Stimulated activated CD4-positive, alpha-beta T cell treated with anti-CD3 and anti-CD28 coated beads, TNF-alpha, amount 100 ng/mL, for 4 hours (primary cell): ENCODE data around the gene ARID1B.
"Not testable (repeated sequence)": the region's sequence is repeated elsewhere in the genome, so short reads cannot be mapped to it uniquely, and the experiment has no call there.

Experiments
- DNase-seq, 3 experiments: peaks; one replicate each; pipeline ENCODE4 v3.0.0-alpha.2; 2020; ENCODE audit warnings: low read depth in 3 of 3

ARID1B gene

GRCh38 chr6:156961282-156961892, 184.2 kb downstream of the ARID1B start:
- no peak for DNase-seq

- no peak for DNase-seq
These were observed 186.8 kb downstream of the ARID1B start for GRCh38 chr6:156963712-156964700.

GRCh38 chr6:156967852-156968251, 190.7 kb downstream of the ARID1B start:
- DNase-seq, result no peak

- no peak for DNase-seq
These were observed 192.1 kb downstream of the ARID1B start for GRCh38 chr6:156969233-156969632.

DNA sequence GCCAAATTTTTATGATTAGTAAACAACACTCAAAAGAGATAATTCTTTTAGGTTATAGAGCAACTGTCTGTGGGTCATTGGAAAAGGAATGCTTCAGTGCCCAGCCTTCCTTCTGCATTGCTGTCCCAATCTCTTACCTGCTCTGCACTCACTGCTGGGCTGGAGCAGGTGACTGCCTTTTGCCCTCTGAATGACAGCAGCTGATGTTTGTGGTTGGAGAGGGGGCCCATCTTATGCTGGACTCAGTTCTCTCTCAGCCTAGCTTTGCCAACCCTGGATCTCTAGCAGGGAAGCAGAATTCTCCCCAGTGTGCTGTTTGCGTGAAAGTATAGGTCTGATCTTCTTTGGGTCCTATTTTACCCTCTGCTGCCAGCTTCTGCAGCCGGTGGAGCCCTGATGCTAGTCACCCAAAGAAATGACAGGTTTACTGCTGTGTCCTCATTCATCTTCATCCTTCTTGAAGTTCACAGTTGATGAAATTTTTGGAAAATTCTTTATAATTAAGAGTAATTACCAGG, 193.5 kb downstream of the ARID1B start:
- DNase-seq, result no peak

DNA sequence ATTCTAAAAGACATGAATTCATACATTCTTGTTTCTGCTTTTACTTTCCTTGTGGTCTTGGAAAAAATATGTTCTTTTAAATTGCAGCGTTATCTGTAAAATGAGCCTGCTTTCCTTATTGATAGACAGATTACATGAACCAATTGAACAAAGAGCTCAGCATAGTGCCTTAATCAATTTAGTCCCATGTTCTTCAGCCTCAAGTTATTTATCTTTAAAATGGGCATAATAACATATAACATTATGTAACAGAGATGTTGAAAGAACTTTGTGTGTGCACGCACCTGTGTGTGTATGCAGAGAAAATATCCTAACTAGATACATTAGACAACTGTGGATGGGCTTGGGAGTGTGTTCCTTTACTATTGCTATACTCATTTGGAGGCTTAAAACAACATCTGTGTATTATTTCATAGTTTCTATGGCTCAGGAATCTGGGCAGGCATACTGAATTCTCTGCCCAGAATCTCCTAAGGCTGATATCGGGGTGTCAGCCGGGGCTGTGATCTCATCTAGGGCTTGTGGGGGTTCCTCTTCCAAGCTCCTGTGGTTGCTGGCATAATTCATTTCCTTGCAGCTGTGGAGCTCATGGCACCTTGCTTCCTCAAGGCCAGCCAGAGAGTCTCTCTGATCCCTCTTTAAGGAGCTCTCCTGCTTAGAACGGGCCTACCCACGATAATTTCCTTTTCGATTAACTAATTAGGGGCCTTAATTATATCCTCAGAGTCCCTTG, 194.1 kb downstream of the ARID1B start:
- no peak for DNase-seq

- no peak for DNase-seq
These were observed 195.0 kb downstream of the ARID1B start for GRCh38 chr6:156972145-156972544.

DNA sequence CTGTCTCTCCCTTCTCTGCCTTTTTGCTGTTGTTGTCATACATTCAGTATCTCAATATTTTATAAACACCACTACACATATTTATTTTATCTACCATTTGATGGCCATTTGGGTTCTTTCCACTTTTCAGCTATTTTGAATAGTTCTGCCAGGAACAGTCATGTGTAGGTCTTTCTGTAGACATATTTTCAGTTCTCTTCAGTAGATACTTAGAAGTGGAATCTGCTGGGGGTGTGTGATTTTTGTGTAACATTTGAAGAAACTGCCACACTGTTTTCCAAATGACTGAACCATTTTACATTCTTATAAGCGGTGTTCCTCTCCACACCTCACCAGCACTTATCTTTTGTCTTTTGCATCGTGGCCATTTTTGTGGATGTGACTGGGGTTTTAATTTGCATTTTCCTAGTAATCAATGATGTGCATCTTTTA, 197.7 kb downstream of the ARID1B start:
- DNase-seq, result no peak

- no peak for DNase-seq
These were observed 198.2 kb downstream of the ARID1B start for GRCh38 chr6:156975414-156975813.

DNA sequence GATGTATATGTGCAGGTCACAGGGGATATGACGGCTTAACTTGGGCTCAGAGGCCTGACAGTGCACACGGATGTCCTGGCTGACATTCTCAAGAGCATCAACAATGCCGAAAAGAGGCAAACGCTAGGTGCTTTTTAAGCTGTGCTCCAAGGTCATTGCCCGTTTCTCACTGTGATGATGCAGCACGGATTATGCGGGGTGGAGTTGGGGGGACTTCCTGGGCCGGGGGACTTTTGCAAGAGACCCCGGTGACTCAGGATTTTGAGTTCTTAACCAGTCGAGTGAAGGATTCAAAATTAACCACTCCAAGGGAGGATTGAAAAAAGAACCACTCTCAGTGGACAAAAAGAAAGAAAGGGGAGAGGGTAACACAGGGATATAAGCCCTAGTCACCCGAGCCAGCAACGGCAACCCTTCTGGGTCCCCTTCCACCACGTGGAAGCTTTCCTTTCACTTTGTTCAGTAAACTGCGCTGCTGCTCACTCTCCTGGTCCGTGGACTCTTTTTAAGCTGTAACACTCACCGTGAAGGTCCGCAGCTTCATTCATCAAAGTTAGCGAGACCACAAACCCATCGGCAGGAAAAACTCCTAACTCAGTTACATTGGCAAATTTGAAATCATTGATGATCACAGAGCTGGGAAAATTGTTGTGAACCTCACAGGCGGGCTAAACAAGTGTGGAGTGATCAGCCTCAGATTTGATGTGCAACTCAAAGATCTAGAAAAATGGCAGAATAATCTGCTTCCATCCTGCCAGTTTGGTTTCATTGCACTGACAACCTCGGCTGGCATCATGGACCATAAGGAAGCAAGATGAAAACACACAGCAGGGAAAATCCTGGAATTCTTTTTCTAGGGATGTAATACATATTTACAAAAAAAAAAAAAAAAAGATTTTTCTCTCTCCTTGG, 199.3 kb downstream of the ARID1B start:
- DNase-seq, result no peak

DNA sequence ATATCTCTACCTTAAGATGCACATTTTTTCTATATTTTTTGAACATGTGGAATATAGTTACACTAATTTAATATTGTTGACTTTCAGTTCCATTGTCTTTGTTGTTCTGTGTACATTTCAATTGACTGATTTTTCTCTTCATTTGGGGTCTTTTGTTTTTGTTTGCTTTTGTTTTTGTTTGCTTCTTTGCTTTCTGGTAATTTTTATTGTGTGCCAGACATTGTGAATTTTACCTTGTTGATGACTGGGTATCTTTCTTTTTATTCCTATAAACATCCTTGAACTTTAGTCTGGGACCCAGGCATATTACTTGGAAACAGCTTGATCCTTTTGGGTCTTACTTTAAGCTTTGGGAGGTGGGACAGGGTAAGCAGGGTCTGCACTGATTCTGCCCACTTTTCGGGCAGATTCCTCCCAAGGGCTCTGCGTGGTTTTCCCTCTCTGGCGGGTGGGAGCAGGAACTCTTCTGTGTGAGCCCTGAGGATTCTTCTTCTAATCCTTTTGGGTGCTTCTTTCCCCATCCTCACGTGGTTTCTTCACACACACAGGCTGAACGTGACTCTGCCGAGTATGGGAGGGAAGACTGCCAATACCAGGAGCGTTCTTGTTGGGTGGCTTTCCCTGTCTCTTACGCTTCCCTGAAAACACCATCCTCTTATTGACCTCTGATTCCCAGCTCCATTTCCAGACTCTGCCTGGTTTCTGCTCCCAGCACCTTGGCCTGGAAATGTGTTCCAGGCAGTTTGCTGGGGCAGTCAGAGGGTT, 200.5 kb downstream of the ARID1B start:
- no peak for DNase-seq

GRCh38 chr6:156978948-156979347, 201.8 kb downstream of the ARID1B start:
- DNase-seq, result no peak

DNA sequence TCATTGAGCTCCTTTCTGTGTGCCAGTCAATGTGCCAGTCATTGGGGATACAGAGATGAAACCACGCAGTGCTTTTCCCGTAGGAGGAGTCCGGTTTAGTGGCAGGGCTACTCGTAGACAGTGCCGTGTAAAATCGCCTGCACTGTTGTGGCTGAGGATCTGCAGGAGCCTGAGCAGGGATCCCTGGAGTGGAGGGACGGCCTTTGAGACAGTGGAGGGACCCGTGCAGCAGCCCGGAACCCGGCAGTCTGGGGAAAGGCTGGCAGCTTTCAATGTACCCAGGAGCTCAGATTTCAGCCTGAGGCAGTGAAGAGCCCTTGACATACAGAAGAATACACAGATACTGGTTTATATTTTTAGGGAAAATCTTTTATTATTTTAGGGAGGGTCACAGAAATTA, 203.3 kb downstream of the ARID1B start:
- DNase-seq, result no peak

DNA sequence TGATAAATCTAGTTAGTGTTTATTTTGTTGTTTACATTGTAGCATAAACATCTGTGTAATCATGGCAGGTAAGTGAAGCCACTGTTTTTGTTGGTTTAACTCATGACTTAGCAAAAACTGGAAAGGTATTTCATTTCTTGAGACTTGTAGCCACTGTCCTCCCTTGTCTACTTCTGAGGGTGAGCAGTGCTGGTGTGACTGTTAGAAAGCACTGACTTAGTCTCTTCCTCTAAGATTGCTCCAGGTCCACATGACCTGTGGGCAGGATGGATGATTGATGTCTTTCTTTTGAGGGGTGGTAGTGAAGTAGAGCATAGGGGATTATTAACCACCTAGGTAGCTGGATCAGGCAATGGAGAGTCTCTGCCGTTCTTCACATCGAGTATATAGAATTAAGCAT, 203.8 kb downstream of the ARID1B start:
- no peak for DNase-seq

DNA sequence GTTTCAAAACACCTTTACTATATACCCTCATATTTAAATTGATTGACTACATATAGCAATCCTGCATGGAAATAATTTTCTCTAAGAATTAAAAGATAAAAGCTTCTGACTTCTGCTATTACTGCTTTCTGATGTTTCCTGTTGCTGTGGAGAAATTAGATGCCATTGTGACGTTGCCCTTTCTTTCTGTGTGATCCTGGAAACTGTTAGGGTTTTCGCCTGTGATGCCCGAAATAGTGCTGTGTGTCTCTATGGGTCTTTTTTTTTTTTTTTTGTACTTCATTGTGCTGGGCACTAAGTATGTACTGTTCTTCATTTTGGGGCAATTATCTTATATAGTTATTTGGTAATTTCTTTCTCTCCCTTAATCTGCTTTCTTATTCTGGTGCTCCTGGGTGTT, 205.0 kb downstream of the ARID1B start:
- no peak for DNase-seq

- DNase-seq, result not testable (repeated sequence)
These were observed 205.7 kb downstream of the ARID1B start for GRCh38 chr6:156982864-156983263.

GRCh38 chr6:156984178-156984738, 207.1 kb downstream of the ARID1B start:
- DNase-seq, result no peak

- DNase-seq, result no peak
These were observed 208.1 kb downstream of the ARID1B start for GRCh38 chr6:156985309-156985708.

DNA sequence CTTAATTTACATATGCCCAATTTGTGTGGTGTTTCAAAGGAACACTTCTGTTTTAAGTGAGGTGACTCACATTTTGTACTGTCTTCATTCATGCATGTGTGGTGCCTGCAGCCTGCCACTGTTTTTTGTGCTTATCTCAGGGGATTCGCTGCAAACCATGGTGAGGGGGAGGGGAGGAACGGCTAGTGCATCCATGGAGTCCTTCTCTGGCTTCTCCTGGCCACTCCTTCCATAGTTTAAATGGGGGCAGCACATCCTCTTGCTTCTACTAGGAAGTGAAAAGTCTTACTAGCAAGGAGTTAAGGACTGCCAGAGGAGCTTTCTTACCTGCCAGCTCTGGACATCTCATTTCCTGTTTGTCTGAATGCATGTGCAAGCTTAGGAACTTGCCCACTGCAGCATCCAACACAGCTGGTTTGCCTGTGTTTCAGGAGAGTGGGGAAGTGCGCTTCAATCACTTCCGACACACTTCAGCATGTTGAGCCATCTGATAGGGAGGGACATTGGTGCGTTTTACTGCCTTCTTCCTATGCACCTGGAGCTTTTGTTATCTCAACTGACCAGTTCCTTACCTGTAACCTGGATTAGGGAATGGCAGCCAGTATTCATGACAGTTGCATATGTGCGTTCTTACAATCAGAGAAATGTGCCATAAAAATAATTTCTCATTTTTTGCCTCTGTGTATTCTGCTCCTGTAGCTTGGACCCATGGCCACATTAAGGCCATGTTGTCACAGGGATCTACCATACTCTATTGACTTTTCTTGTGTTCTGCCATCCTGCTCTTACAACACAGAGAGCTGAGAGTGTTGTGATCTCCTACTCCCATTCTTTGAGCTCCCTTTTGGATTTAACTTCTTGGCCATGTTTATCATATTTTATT, 211.3 kb downstream of the ARID1B start:
- DNase-seq, result no peak
